HG03442 (cell line): Measurements from ENCODE around the gene SEMA6A.

ENCODE experiments used
- ATAC-seq: cut with Tn5 transposase; IDR thresholded peaks from one replicate; pipeline ENCODE4 v1.9.1; 2021; ENCODE audit warnings: mild to moderate bottlenecking, moderate library complexity; ENCODE audit not compliant: unreplicated experiment

Gene SEMA6A

GRCh38 chr5:116574367-116575325 is at the start of gene SEMA6A:
Gene SEMA6A (minus strand): TSS chr5:116574823. CDS start chr5:116504944, 69,879 bp downstream.
- ATAC-seq = peak; percentile 57

- no peak for ATAC-seq
Measured at GRCh38 chr5:116622375-116623050, 47.9 kb upstream of the SEMA6A start.

- ATAC-seq = no peak
Measured at GRCh38 chr5:116621599-116621998, 47.0 kb upstream of the SEMA6A start.

GRCh38 chr5:116616876-116617275 is 42.3 kb upstream of the SEMA6A start:
- ATAC-seq = no peak

GRCh38 chr5:116614603-116614920 is 39.9 kb upstream of the SEMA6A start:
- ATAC-seq = no peak

- no peak for ATAC-seq
Measured at GRCh38 chr5:116613445-116613844, 38.8 kb upstream of the SEMA6A start.

GRCh38 chr5:116612431-116612830 is 37.8 kb upstream of the SEMA6A start:
- ATAC-seq = no peak

- ATAC-seq = no peak
Measured at GRCh38 chr5:116605310-116606070, 30.9 kb upstream of the SEMA6A start.

GRCh38 chr5:116604805-116605204 is 30.2 kb upstream of the SEMA6A start:
- ATAC-seq = no peak

- no peak for ATAC-seq
Measured at GRCh38 chr5:116600876-116601275, 26.3 kb upstream of the SEMA6A start.

GRCh38 chr5:116598911-116599310 is 24.3 kb upstream of the SEMA6A start:
- ATAC-seq = no peak

- ATAC-seq = no peak
Measured at GRCh38 chr5:116595498-116595897, 20.9 kb upstream of the SEMA6A start.

GRCh38 chr5:116593340-116593739 is 18.7 kb upstream of the SEMA6A start:
- no peak for ATAC-seq

GRCh38 chr5:116585227-116585626 is 10.6 kb upstream of the SEMA6A start:
- ATAC-seq = no peak

GRCh38 chr5:116583862-116584222 is 9.2 kb upstream of the SEMA6A start:
- ATAC-seq = no peak

GRCh38 chr5:116583085-116583861 is 8.7 kb upstream of the SEMA6A start:
- peak; percentile 45 for ATAC-seq

GRCh38 chr5:116581910-116582309 is 7.3 kb upstream of the SEMA6A start:
- no peak for ATAC-seq

GRCh38 chr5:116579144-116579543 is 4.5 kb upstream of the SEMA6A start:
- no peak for ATAC-seq

- no peak for ATAC-seq
Measured at GRCh38 chr5:116578676-116579075, 4.1 kb upstream of the SEMA6A start.

GRCh38 chr5:116577064-116577788 is 2.6 kb upstream of the SEMA6A start:
- ATAC-seq = peak; percentile 56
